Superior temporal gyrus (tissue), 1 donor: ENCODE results near the gene SIM1.
A peak's percentile ranks its signal among the peaks of the same experiment; 100 is the strongest.

Experiments
- DNase-seq: peaks from one replicate; pipeline ENCODE4 v3.0.0-alpha.2; 2016; ENCODE audit errors: extremely low spot score

Gene SIM1

GRCh38 chr6:100464903-100465700, at the start of gene SIM1:
Gene SIM1, minus strand, starts transcription at chr6:100464921. Its CDS starts 1,453 bp downstream, at chr6:100463468.
- DNase-seq = no peak

- DNase-seq = no peak
These were observed 47.6 kb upstream of the SIM1 start for GRCh38 chr6:100512203-100512862.

GRCh38 chr6:100509101-100509500, 44.4 kb upstream of the SIM1 start:
- DNase-seq = no peak

GRCh38 chr6:100506651-100507050, 41.9 kb upstream of the SIM1 start:
- no peak for DNase-seq

- no peak for DNase-seq
These were observed 40.3 kb upstream of the SIM1 start for GRCh38 chr6:100504786-100505737.

GRCh38 chr6:100503043-100503705, 38.5 kb upstream of the SIM1 start:
- no peak for DNase-seq

GRCh38 chr6:100493206-100493888, 28.6 kb upstream of the SIM1 start:
- DNase-seq = no peak

- no peak for DNase-seq
These were observed 27.4 kb upstream of the SIM1 start for GRCh38 chr6:100491952-100492670.

GRCh38 chr6:100490065-100490464, 25.3 kb upstream of the SIM1 start:
- no peak for DNase-seq

- DNase-seq = no peak
These were observed 23.5 kb upstream of the SIM1 start for GRCh38 chr6:100488244-100488643.

GRCh38 chr6:100487638-100488037, 22.9 kb upstream of the SIM1 start:
- DNase-seq = no peak

- no peak for DNase-seq
These were observed 20.5 kb upstream of the SIM1 start for GRCh38 chr6:100485268-100485667.

- DNase-seq = no peak
These were observed 19.8 kb upstream of the SIM1 start for GRCh38 chr6:100484474-100484873.

GRCh38 chr6:100482698-100483097, 18.0 kb upstream of the SIM1 start:
- DNase-seq = no peak

- peak; percentile 66 for DNase-seq
These were observed 14.7 kb upstream of the SIM1 start for GRCh38 chr6:100479179-100480035.

GRCh38 chr6:100475554-100476320, 11.0 kb upstream of the SIM1 start:
- no peak for DNase-seq

GRCh38 chr6:100473182-100473581, 8.5 kb upstream of the SIM1 start:
- no peak for DNase-seq

- DNase-seq = no peak
These were observed 8.0 kb upstream of the SIM1 start for GRCh38 chr6:100472674-100473073.
